HCT116 (cell line): ENCODE results near the gene GNA15. TPM values are rescaled to one million over a fixed set of nuclear protein-coding genes. Genes with fewer than 3 reads are reported as not detected.
"Not testable (repeated sequence)": the region's sequence is repeated elsewhere in the genome, so short reads cannot be mapped to it uniquely, and the experiment has no call there.

ENCODE experiments used
- ATAC-seq: fragments of 200-7000 bp; cut with Tn5 transposase; 2 replicates; pipeline ENCODE4 v1.9.1; 2020; ENCODE audit warnings: mild to moderate bottlenecking, moderate library complexity
- BruUV-seq: library from RNA; stranded (reverse); fragments of 400-500 nt; replicated peaks from 2 replicates; lab custom pipeline; 2021; lab: Mats Ljungman, UMichigan
- CTCF ChIA-PET: fragments of 300-600 bp; sonication (Branson Sonifier 250); formaldehyde crosslinking; loops from one replicate; lab custom pipeline; 2021; ENCODE audit warnings: antibody characterized with exemption; lab: Charles Lee
- POLR2A ChIA-PET: fragments of 300-600, 350-600 bp; sonication (Branson Sonifier 250); formaldehyde crosslinking; loops from one replicate; lab custom pipeline; 2021; ENCODE audit warnings: antibody characterized with exemption; lab: Charles Lee
- RAD21 ChIA-PET, 2 experiments: fragments of 300-600 bp; sonication (Branson Sonifier 250); formaldehyde crosslinking; loops; one replicate each; lab custom pipeline; 2023; ENCODE audit warnings: low total read pairs in 2 of 2; ENCODE audit not compliant: uncharacterized antibody in 2 of 2, unreplicated experiment in 2 of 2, low non-redundant PET in 1 of 2; lab: Charles Lee
- DNase-seq: peaks from one replicate; pipeline ENCODE4 v3.0.0-alpha.2; 2010; ENCODE audit warnings: low read depth, low spot score
- H2AFZ ChIP-seq: fragments of 200-600 bp; shearing (Covaris generic), sonication (generic); 2 replicates; pipeline ENCODE4 v1.6.1; 2017; ENCODE audit warnings: low read depth, mixed run types, mixed read lengths, antibody characterized with exemption, low read length; ENCODE audit not compliant: poor library complexity, severe bottlenecking
- H3K27ac ChIP-seq: 2 replicates; pipeline ENCODE4 v1.5.1; 2012; ENCODE audit warnings: low read depth, low read length
- H3K27me3 ChIP-seq: fragments of 200-600 bp; sonication (generic); 2 replicates; pipeline ENCODE4 v1.6.1; 2016; ENCODE audit warnings: mixed run types, low read length, mixed read lengths; ENCODE audit not compliant: insufficient read depth
- H3K36me3 ChIP-seq, 2 experiments: fragments of 200-500 bp in 1 of 2; fragments of 200-600 bp in 1 of 2; sonication (Bioruptor generic) in 1 of 2; sonication (generic) in 1 of 2; 2 replicates each; pipeline versions ENCODE4 v1.5.1 to v1.6.1; 2014 to 2016; ENCODE audit warnings: low read length in 2 of 2, inconsistent platforms in 1 of 2, mixed read lengths in 1 of 2, mixed run types in 1 of 2; ENCODE audit not compliant: insufficient read depth in 2 of 2, control insufficient read depth in 1 of 2
- H3K4me1 ChIP-seq, 2 experiments: fragments of 200-600 bp in 1 of 2; sonication (generic) in 1 of 2; 2 replicates each; pipeline versions ENCODE4 v1.5.1 to v1.6.1; 2012 to 2017; ENCODE audit warnings: low read length in 2 of 2, inconsistent platforms in 1 of 2, mild to moderate bottlenecking in 1 of 2, mixed read lengths in 1 of 2, mixed run types in 1 of 2, moderate library complexity in 1 of 2; ENCODE audit not compliant: insufficient read depth in 2 of 2, control insufficient read depth in 1 of 2
- H3K4me2 ChIP-seq: fragments of 200-600 bp; sonication (generic); 2 replicates; pipeline ENCODE4 v1.6.1; 2017; ENCODE audit warnings: mixed run types, low read length, mixed read lengths
- H3K4me3 ChIP-seq, 2 experiments: fragments of 200-600 bp in 1 of 2; sonication (generic) in 1 of 2; replicated peaks in 1 of 2; 2 replicates each; pipeline ENCODE4 v1.5.1; 2011 to 2016; ENCODE audit warnings: low read length in 2 of 2, control low read depth in 1 of 2, low read depth in 1 of 2, mild to moderate bottlenecking in 1 of 2, mixed read lengths in 1 of 2, mixed run types in 1 of 2
- H3K79me2 ChIP-seq: fragments of 200-600 bp; sonication (generic); 2 replicates; pipeline ENCODE4 v1.6.1; 2017; ENCODE audit warnings: mild to moderate bottlenecking, mixed run types, low read length, moderate library complexity, mixed read lengths; ENCODE audit not compliant: insufficient read depth
- H3K9ac ChIP-seq: fragments of 200-600 bp; sonication (generic); 2 replicates; pipeline ENCODE4 v1.6.1; 2016; ENCODE audit warnings: low read length, mixed read lengths
- H3K9me2 ChIP-seq: fragments of 200-600 bp; sonication (generic), shearing (Covaris generic); 2 replicates; pipeline ENCODE4 v1.6.1; 2017; ENCODE audit warnings: mixed run types, mild to moderate bottlenecking, moderate library complexity; ENCODE audit not compliant: insufficient read depth
- H3K9me3 ChIP-seq, 2 experiments: fragments of 200-500 bp in 1 of 2; fragments of 200-600 bp in 1 of 2; sonication (Bioruptor generic) in 1 of 2; sonication (generic) in 1 of 2; 2 replicates each; pipeline ENCODE4 v1.6.1; 2014 to 2017; ENCODE audit warnings: low read length in 2 of 2, mixed read lengths in 2 of 2, inconsistent platforms in 1 of 2, low read depth in 1 of 2, mild to moderate bottlenecking in 1 of 2, mixed run types in 1 of 2, moderate library complexity in 1 of 2; ENCODE audit not compliant: control insufficient read depth in 1 of 2, insufficient read depth in 1 of 2
- H4K20me1 ChIP-seq: fragments of 200-600 bp; sonication (generic), shearing (Covaris generic); 2 replicates; pipeline ENCODE4 v1.6.1; 2017; ENCODE audit warnings: mixed run types, mild to moderate bottlenecking, moderate library complexity; ENCODE audit not compliant: insufficient read depth
- CBX3 ChIP-seq: IDR thresholded peaks from 2 replicates; pipeline ENCODE4 v1.6.1; 2012; ENCODE audit warnings: low read depth
- MAX ChIP-seq: IDR thresholded peaks from 2 replicates; pipeline ENCODE4 v1.6.1; 2012
- POLR2AphosphoS5 ChIP-seq: IDR thresholded peaks from 2 replicates; pipeline ENCODE4 v1.6.1; 2011; ENCODE audit warnings: mild to moderate bottlenecking, low read depth, low read length, moderate library complexity
- SP1 ChIP-seq: IDR thresholded peaks from 2 replicates; pipeline ENCODE4 v1.6.1; 2012; ENCODE audit warnings: low read depth
- TCF7L2 ChIP-seq: IDR thresholded peaks from 2 replicates; pipeline ENCODE4 v1.7.0; 2011; ENCODE audit warnings: borderline replicate concordance, inconsistent platforms; ENCODE audit not compliant: insufficient read depth, insufficient read length; ENCODE audit errors: extremely low read depth
- intact Hi-C: fragments of 100-400 bp; cut with micrococcal nuclease; formaldehyde crosslinking; loops from 2 replicates; pipeline ENCODE4 v1.10.0; 2022
- total RNA-seq: library from RNA; stranded (reverse); gene quantifications from one replicate; pipeline ENCODE4 v1.2.1, GENCODE V29; 2021; ENCODE audit not compliant: unreplicated experiment

The GNA15 gene
- total RNA-seq, 1 experiment from 2014 or later: 1.5 TPM

- H3K27ac ChIP-seq, H3K9ac ChIP-seq, CTCF ChIA-PET, H3K36me3 ChIP-seq, BruUV-seq, POLR2A ChIA-PET, DNase-seq, H4K20me1 ChIP-seq, H3K27me3 ChIP-seq, ATAC-seq, H3K79me2 ChIP-seq, RAD21 ChIA-PET, H2AFZ ChIP-seq, intact Hi-C loops, H3K9me2 ChIP-seq, H3K4me3 ChIP-seq, H3K9me3 ChIP-seq: not testable (repeated sequence)
- H3K4me1 ChIP-seq: peaks cover 23 to 32% of the 10 kb centered on the region in 2 experiments
- peak overlapping the region; percentile 36; the same call in 1 of the 2 replicates for H3K4me2 ChIP-seq
Measured at GRCh38 chr19:3172673-3173000, 36.8 kb downstream of the GNA15 start.

GRCh38 chr19:3175781-3176714 is 40.2 kb downstream of the GNA15 start:
- peak overlapping the region; percentile 28 to 45 for H3K4me3 ChIP-seq
- BruUV-seq: TSS peak; percentile 78
- no peaks in the 10 kb centered on the region for H3K36me3 ChIP-seq
- no peaks in the 10 kb centered on the region for H3K79me2 ChIP-seq
- intact Hi-C loops: no loop called here
- H3K4me1 ChIP-seq: peaks cover 23 to 32% of the 10 kb centered on the region in 2 experiments
- TF ChIP-seq TCF7L2 (no peak), SP1 (peak; percentile 56), POLR2AphosphoS5 (peak; percentile 53; the same call in 1 of the 2 replicates), MAX (peak; percentile 59), CBX3 (peak; percentile 30; the same call in 1 of the 2 replicates)
- ATAC-seq (peak; percentile 31), DNase-seq (peak; percentile 65)
- H3K9ac ChIP-seq: peak overlapping the region; percentile 64
- ChIA-PET POLR2A (no interaction called here), RAD21 (no interaction called here), CTCF (no interaction called here)
- H3K9me2 ChIP-seq: no peaks in the 10 kb centered on the region
- H2AFZ ChIP-seq: no peak overlapping the region
- no peaks in the 10 kb centered on the region for H4K20me1 ChIP-seq
- no peaks in the 10 kb centered on the region for H3K9me3 ChIP-seq
- peak overlapping the region; percentile 82 for H3K27ac ChIP-seq
- peak overlapping the region; percentile 80 for H3K4me2 ChIP-seq
- no peaks in the 10 kb centered on the region for H3K27me3 ChIP-seq
